NB4 (cell line): ENCODE results near the gene TRAM2.

ENCODE experiments used
- CTCF ChIP-seq: IDR thresholded peaks from one replicate; pipeline ENCODE4 v1.5.1; 2012; ENCODE audit warnings: low read depth, low read length
- MAX ChIP-seq: IDR thresholded peaks from 2 replicates; pipeline ENCODE4 v1.6.1; 2011; ENCODE audit warnings: low read depth, low read length
- MYC ChIP-seq: IDR thresholded peaks from 2 replicates; pipeline ENCODE4 v1.6.1; 2011; ENCODE audit warnings: low read depth, low read length
- POLR2A ChIP-seq: IDR thresholded peaks from 2 replicates; pipeline ENCODE4 v1.6.1; 2011; ENCODE audit warnings: mild to moderate bottlenecking; ENCODE audit not compliant: insufficient read length; ENCODE audit errors: extremely low read depth

- no peak for TF ChIP-seq CTCF
- no peak for TF ChIP-seq MAX
- no peak for TF ChIP-seq MYC
- TF ChIP-seq POLR2A, result no peak
Observed at GRCh38 chr6:52543729-52544601, 32.9 kb downstream of the TRAM2 start.
